Panc1 (cell line): ENCODE data around the gene TTLL4.

Experiments
- POLR2AphosphoS5 ChIP-seq: IDR thresholded peaks from 2 replicates; pipeline ENCODE4 v1.6.1; 2012; ENCODE audit warnings: mild to moderate bottlenecking, low read depth, low read length, moderate library complexity
- SIN3A ChIP-seq: IDR thresholded peaks from 2 replicates; pipeline ENCODE4 v1.6.1; 2012; ENCODE audit warnings: low read depth, mild to moderate bottlenecking, low read length, moderate library complexity, borderline replicate concordance; ENCODE audit not compliant: insufficient read depth
- TCF7L2 ChIP-seq: IDR thresholded peaks from 2 replicates; pipeline ENCODE4 v1.6.1; 2011; ENCODE audit warnings: mild to moderate bottlenecking, low read depth, low read length, inconsistent platforms
- TF ChIP-seq, protein P1 (sequence below): fragments of 450-650 bp; IDR thresholded peaks from 2 replicates; pipeline ENCODE4 v1.5.1; 2017; ENCODE audit warnings: mild to moderate bottlenecking
- TF ChIP-seq, protein P2 (sequence below), 2 experiments: IDR thresholded peaks; 2 replicates each; pipeline ENCODE4 v1.6.1; 2011 to 2012; ENCODE audit warnings: low read depth in 2 of 2, control low read depth in 1 of 2, low read length in 1 of 2, mild to moderate bottlenecking in 1 of 2, moderate library complexity in 1 of 2; ENCODE audit not compliant: insufficient read depth in 1 of 2

DNA sequence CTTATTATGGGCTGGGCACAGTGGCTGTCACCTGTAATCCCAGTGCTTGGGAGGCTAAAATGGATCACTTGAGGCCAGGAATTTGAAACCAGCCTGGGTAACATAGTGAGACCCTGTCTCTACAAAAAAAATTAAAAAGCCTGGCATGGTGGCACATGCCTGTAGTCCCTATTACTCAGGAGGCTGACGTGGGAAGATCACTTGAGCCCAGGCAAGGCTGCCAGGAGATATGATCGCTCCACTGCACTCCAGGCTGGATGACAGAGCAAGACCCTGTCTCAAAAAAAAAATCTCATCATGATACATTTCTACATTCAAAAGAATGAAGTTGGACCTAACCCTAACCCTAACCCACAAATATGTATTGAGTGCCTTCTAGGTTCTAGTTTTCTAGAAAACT lies 51.2 kb downstream of the TTLL4 start:
- TF ChIP-seq, protein P1, sequence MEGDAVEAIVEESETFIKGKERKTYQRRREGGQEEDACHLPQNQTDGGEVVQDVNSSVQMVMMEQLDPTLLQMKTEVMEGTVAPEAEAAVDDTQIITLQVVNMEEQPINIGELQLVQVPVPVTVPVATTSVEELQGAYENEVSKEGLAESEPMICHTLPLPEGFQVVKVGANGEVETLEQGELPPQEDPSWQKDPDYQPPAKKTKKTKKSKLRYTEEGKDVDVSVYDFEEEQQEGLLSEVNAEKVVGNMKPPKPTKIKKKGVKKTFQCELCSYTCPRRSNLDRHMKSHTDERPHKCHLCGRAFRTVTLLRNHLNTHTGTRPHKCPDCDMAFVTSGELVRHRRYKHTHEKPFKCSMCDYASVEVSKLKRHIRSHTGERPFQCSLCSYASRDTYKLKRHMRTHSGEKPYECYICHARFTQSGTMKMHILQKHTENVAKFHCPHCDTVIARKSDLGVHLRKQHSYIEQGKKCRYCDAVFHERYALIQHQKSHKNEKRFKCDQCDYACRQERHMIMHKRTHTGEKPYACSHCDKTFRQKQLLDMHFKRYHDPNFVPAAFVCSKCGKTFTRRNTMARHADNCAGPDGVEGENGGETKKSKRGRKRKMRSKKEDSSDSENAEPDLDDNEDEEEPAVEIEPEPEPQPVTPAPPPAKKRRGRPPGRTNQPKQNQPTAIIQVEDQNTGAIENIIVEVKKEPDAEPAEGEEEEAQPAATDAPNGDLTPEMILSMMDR: no peak
- TF ChIP-seq, protein P2, sequence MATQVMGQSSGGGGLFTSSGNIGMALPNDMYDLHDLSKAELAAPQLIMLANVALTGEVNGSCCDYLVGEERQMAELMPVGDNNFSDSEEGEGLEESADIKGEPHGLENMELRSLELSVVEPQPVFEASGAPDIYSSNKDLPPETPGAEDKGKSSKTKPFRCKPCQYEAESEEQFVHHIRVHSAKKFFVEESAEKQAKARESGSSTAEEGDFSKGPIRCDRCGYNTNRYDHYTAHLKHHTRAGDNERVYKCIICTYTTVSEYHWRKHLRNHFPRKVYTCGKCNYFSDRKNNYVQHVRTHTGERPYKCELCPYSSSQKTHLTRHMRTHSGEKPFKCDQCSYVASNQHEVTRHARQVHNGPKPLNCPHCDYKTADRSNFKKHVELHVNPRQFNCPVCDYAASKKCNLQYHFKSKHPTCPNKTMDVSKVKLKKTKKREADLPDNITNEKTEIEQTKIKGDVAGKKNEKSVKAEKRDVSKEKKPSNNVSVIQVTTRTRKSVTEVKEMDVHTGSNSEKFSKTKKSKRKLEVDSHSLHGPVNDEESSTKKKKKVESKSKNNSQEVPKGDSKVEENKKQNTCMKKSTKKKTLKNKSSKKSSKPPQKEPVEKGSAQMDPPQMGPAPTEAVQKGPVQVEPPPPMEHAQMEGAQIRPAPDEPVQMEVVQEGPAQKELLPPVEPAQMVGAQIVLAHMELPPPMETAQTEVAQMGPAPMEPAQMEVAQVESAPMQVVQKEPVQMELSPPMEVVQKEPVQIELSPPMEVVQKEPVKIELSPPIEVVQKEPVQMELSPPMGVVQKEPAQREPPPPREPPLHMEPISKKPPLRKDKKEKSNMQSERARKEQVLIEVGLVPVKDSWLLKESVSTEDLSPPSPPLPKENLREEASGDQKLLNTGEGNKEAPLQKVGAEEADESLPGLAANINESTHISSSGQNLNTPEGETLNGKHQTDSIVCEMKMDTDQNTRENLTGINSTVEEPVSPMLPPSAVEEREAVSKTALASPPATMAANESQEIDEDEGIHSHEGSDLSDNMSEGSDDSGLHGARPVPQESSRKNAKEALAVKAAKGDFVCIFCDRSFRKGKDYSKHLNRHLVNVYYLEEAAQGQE (IDR thresholded peaks at IDR 0.05; ENCODE audit: insufficient read depth in 1 of 2, low read depth in 2 of 2, low read length in 1 of 2): no peak
- TF ChIP-seq POLR2AphosphoS5 (no peak), TCF7L2 (no peak), SIN3A (no peak)
